Tibial artery (tissue), 4 donors: ENCODE data around the gene DNAH6.

Experiments used
- DNase-seq, 2 donors: peaks; one replicate each; pipeline ENCODE4 v3.0.0-alpha.2; 2019
- H3K27ac ChIP-seq, 2 donors: fragments of 200-600 bp; sonication (generic) in 1 of 2; 1 replicate in 1 of 2; 2 replicates in 1 of 2; pipeline ENCODE4 v1.5.1; 2018 to 2019; ENCODE audit warnings: mild to moderate bottlenecking in 1 of 2
- H3K27me3 ChIP-seq, 2 donors: fragments of 200-600 bp; sonication (generic) in 1 of 2; one replicate each; pipeline versions ENCODE4 v1.5.1 to v1.6.0; 2016 to 2019
- H3K36me3 ChIP-seq, 3 donors: fragments of 200-600 bp; sonication (generic) in 2 of 3; one replicate each; pipeline ENCODE4 v1.5.1; 2016 to 2019; ENCODE audit warnings: mild to moderate bottlenecking in 2 of 3
- H3K4me1 ChIP-seq, 4 donors: fragments of 200-600 bp; sonication (generic) in 2 of 4; 1 replicate in 3 of 4; 2 replicates in 1 of 4; pipeline ENCODE4 v1.5.1; 2016 to 2019
- H3K4me3 ChIP-seq, 2 donors: fragments of 200-600 bp; sonication (generic) in 1 of 2; 1 replicate in 1 of 2; 2 replicates in 1 of 2; pipeline ENCODE4 v1.5.1; 2018 to 2019; ENCODE audit warnings: mild to moderate bottlenecking in 2 of 2
- H3K9me3 ChIP-seq, 3 donors: fragments of 200-600 bp; sonication (generic) in 1 of 3; one replicate each; pipeline ENCODE4 v1.5.1; 2016 to 2019
- intact Hi-C: fragments of 100-400 bp; cut with DNase I; formaldehyde crosslinking; loops from one replicate; pipeline ENCODE4 v1.15.0; 2023; ENCODE audit warnings: low total_unique reads
- TF ChIP-seq, protein P1 (sequence below), 2 experiments: fragments of 200-600 bp in 1 of 2; fragments of 450-650 bp in 1 of 2; IDR thresholded peaks; one replicate each; pipeline ENCODE4 v1.5.1; 2017 to 2019; ENCODE audit warnings: antibody characterized with exemption in 2 of 2, mild to moderate bottlenecking in 1 of 2, moderate library complexity in 1 of 2

The DNAH6 gene

DNA sequence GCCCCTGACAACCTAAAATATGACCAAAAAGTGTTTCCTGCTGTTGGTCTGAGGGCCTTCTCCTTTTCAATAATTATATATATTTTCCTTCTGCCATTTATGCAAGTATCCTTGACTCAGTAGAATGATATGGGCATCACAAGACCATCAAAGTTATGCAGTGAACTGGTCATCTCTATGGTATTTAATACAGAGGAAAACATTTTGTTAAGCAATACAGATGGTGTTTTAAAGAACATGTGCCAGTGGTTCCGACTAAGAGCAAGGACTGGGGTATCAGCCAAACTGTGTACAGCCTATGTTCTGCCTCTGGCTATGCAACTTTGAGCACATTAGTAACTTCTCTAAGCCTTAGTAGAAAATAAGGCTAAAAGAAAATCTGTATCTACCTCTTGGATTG is 185.6 kb downstream of the DNAH6 start:
- H3K9me3 ChIP-seq = no peaks in the 10 kb centered on the region
- intact Hi-C loops = no loop called here
- no peaks in the 10 kb centered on the region for H3K4me1 ChIP-seq
- no peak overlapping the region for H3K27ac ChIP-seq
- H3K4me3 ChIP-seq = no peak overlapping the region
- no peak for DNase-seq
- TF ChIP-seq, protein P1, sequence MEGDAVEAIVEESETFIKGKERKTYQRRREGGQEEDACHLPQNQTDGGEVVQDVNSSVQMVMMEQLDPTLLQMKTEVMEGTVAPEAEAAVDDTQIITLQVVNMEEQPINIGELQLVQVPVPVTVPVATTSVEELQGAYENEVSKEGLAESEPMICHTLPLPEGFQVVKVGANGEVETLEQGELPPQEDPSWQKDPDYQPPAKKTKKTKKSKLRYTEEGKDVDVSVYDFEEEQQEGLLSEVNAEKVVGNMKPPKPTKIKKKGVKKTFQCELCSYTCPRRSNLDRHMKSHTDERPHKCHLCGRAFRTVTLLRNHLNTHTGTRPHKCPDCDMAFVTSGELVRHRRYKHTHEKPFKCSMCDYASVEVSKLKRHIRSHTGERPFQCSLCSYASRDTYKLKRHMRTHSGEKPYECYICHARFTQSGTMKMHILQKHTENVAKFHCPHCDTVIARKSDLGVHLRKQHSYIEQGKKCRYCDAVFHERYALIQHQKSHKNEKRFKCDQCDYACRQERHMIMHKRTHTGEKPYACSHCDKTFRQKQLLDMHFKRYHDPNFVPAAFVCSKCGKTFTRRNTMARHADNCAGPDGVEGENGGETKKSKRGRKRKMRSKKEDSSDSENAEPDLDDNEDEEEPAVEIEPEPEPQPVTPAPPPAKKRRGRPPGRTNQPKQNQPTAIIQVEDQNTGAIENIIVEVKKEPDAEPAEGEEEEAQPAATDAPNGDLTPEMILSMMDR (IDR thresholded peaks at IDR 0.05) = no peak
- no peaks in the 10 kb centered on the region for H3K27me3 ChIP-seq
- H3K36me3 ChIP-seq = no peaks in the 10 kb centered on the region

DNA sequence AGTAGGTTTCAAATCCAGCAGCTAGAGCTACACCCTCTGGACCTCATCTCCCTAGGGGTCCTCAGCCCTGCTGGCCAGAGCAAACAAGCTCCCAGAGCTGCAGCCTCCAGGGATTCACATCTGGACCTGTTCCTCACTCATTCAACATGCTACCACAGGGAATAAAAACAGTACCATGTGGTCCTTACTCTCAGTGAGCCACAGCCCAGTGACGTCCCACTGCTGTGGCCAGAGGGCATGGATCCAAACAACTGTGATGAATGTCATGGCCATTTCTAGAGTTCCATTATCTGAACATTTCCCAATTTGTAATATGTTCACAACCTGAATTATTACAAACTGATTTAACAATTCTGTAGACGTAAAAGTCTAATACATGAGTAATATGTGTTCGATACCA is 186.6 kb downstream of the DNAH6 start:
- TF ChIP-seq, protein P1 (IDR thresholded peaks at IDR 0.05) = no peak
- no peak for DNase-seq
- Histone ChIP-seq H3K4me3 (no peak overlapping the region), H3K4me1 (no peaks in the 10 kb centered on the region), H3K27ac (no peak overlapping the region), H3K27me3 (no peaks in the 10 kb centered on the region), H3K36me3 (no peaks in the 10 kb centered on the region), H3K9me3 (no peaks in the 10 kb centered on the region)
- intact Hi-C loops = no loop called here

DNA sequence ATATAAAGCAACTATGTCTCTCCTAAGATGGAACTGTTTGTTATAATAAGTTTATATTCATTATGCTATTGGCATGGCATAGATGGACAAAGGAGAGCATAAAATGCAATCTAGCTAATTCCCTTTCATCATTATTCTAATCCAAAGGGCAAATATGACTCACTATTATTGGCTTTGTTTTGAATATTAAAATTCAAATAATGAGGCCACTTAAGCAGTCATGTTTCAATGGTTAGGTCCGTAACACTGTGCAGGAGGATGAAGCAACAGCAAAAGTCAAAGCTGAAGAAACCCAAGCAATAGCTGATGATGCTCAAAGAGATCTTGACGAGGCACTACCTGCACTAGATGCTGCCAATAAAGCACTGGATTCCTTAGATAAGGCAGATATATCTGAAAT is 187.5 kb downstream of the DNAH6 start:
- H3K27me3 ChIP-seq = no peaks in the 10 kb centered on the region
- H3K9me3 ChIP-seq = no peaks in the 10 kb centered on the region
- H3K27ac ChIP-seq = no peak overlapping the region
- H3K4me1 ChIP-seq = no peaks in the 10 kb centered on the region
- TF ChIP-seq, protein P1 (IDR thresholded peaks at IDR 0.05) = no peak
- H3K36me3 ChIP-seq = no peaks in the 10 kb centered on the region
- intact Hi-C loops = no loop called here
- DNase-seq = no peak
- H3K4me3 ChIP-seq = no peak overlapping the region

DNA sequence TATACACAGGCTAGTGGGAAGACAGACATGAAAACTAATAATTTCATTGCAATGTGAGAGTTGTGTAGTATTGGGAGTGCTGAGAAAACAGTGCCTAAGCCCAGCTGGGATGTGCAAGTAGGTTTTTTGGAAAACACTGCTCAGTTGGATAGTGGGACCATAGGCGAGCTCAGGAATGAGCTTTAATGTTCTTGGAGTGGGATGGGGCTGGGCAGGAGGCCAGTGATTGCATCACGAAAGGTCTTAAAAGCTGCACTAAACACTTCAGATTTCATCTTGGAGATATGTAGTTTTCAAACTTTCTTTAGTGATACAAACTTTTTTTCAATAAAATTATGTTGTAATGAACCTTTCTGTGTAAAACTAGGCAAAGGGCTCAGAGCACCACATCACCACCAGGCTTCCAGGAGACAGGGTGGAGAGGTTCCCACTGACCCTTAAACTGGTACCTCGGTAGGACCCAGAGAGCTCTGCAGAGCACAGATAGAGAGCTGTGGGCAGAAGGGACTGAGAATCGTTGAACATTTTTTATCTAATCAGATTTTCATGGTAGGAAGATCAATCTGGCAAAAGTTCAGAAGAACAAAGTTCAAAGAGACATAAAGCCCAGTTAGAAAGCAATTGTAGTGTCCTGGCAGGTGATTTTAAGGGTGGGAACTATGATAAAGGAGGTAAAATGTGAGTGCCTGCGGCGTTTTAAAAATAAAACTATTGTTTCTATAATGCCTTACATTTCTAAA is 188.4 kb downstream of the DNAH6 start:
- intact Hi-C loops = no loop called here
- DNase-seq = no peak

DNA sequence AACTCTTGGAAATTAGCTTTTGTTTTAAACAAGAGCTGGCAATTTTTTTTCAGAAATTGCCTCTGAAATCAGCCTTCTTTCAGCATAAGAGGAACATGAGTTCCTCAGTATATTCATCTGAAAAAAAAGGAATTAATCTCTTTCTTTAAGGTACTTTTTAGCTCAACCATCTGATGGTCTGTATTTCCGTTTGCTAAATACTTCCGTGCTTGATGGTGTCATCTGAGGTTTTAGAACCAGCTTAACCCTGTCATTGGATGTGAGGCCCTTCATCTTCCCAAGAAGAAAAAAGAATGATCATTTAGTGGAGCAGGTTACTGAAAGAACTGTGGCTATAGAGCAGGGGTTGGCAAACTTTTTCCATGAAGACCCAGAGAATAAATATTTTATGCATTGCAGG is 189.6 kb downstream of the DNAH6 start:
- intact Hi-C loops = no loop called here
- no peak overlapping the region for H3K4me3 ChIP-seq
- no peaks in the 10 kb centered on the region for H3K9me3 ChIP-seq
- DNase-seq = no peak
- no peaks in the 10 kb centered on the region for H3K27me3 ChIP-seq
- H3K27ac ChIP-seq = no peak overlapping the region
- no peaks in the 10 kb centered on the region for H3K36me3 ChIP-seq
- H3K4me1 ChIP-seq = no peaks in the 10 kb centered on the region
- TF ChIP-seq, protein P1 (IDR thresholded peaks at IDR 0.05) = no peak

More for the DNA sequence above, 188.4 kb downstream of the DNAH6 start:
- TF ChIP-seq, protein P1 (IDR thresholded peaks at IDR 0.05) = no peak
- no peaks in the 10 kb centered on the region for H3K4me1 ChIP-seq
- H3K36me3 ChIP-seq = no peaks in the 10 kb centered on the region
- H3K4me3 ChIP-seq = no peak overlapping the region
- H3K27ac ChIP-seq = no peak overlapping the region
- H3K27me3 ChIP-seq = no peaks in the 10 kb centered on the region
- no peaks in the 10 kb centered on the region for H3K9me3 ChIP-seq
